Measurements from ENCODE around the gene RTKN2.

- TF ChIP-seq ZNF274 (IDR thresholded peaks at IDR 0.05; ENCODE audit: low read depth, low read length) (no peak), SUZ12 (IDR thresholded peaks at IDR 0.05; ENCODE audit: extremely low read depth, insufficient read depth, insufficient read length) (no peak), YY1 (IDR thresholded peaks at IDR 0.05; ENCODE audit: insufficient read depth, insufficient read length) (no peak)
Observed at GRCh38 chr10:62233356-62234076, 35.1 kb downstream of the RTKN2 start.
